Ramos (cell line): Measurements from ENCODE around the gene FBXO17.

Experiments used
- in situ Hi-C: fragments of 300-500 bp; cut with MboI; formaldehyde crosslinking; loops from one replicate; pipeline ENCODE4 v1.14.3; 2022; ENCODE audit warnings: low sequenced_read_pairs; ENCODE audit not compliant: unreplicated experiment

FBXO17 gene

GRCh38 chr19:38945562-38946228, 29.8 kb downstream of the FBXO17 start:
- in situ Hi-C loops: loop anchor here (25.0 kb wide), 2 partner anchors 408 to 533 kb away; partner anchors contain the start of gene FAM98C

GRCh38 chr19:38944981-38945506, 30.5 kb downstream of the FBXO17 start:
- in situ Hi-C loops: loop anchor here (25.0 kb wide), 2 partner anchors 408 to 533 kb away; partner anchors contain the start of gene FAM98C

- in situ Hi-C loops: loop anchor here (25.0 kb wide), 2 partner anchors 405 to 530 kb away; partner anchors contain the start of gene FAM98C
Measured at GRCh38 chr19:38942471-38943181, 32.9 kb downstream of the FBXO17 start.

- in situ Hi-C loops: loop anchor here (25.0 kb wide), 2 partner anchors 405 to 530 kb away; partner anchors contain the start of gene FAM98C
Measured at GRCh38 chr19:38941979-38942378, 33.6 kb downstream of the FBXO17 start.

GRCh38 chr19:38941466-38941865, 34.1 kb downstream of the FBXO17 start:
- in situ Hi-C loops: loop anchor here (25.0 kb wide), 2 partner anchors 404 to 529 kb away; partner anchors contain the start of gene FAM98C

GRCh38 chr19:38939957-38940356, 35.6 kb downstream of the FBXO17 start:
- in situ Hi-C loops: loop anchor here (25.0 kb wide), 2 partner anchors 403 to 528 kb away; partner anchors contain the start of gene FAM98C

- in situ Hi-C loops: loop anchor here (25.0 kb wide), 2 partner anchors 396 to 521 kb away; partner anchors contain the start of gene FAM98C
Measured at GRCh38 chr19:38933544-38933943, 42.0 kb downstream of the FBXO17 start.

- in situ Hi-C loops: loop anchor here (25.0 kb wide), 2 partner anchors 395 to 520 kb away; partner anchors contain the start of gene FAM98C
Measured at GRCh38 chr19:38932425-38933179, 42.9 kb downstream of the FBXO17 start.

- in situ Hi-C loops: loop anchor here (25.0 kb wide), 2 partner anchors 394 to 519 kb away; partner anchors contain the start of gene FAM98C
Measured at GRCh38 chr19:38931521-38931793, 44.1 kb downstream of the FBXO17 start.

- in situ Hi-C loops: loop anchor here (25.0 kb wide), 2 partner anchors 394 to 519 kb away; partner anchors contain the start of gene FAM98C
Measured at GRCh38 chr19:38930776-38931520, 44.6 kb downstream of the FBXO17 start, which contains the start of gene MRPS12. Gene MRPS12, plus strand, starts transcription at chr19:38930944. Its CDS starts 351 bp downstream, at chr19:38931295.

- in situ Hi-C loops: loop anchor here (25.0 kb wide), 2 partner anchors 393 to 518 kb away; partner anchors contain the start of gene FAM98C
Measured at GRCh38 chr19:38929929-38930775, 45.4 kb downstream of the FBXO17 start, which contains the start of gene SARS2. Gene SARS2, minus strand, starts transcription at chr19:38930763. Its CDS starts 27 bp downstream, at chr19:38930736.

GRCh38 chr19:38928391-38929001, 47.0 kb downstream of the FBXO17 start:
- in situ Hi-C loops: loop anchor here (25.0 kb wide), 2 partner anchors 391 to 516 kb away; partner anchors contain the start of gene FAM98C

GRCh38 chr19:38924388-38924787, 51.2 kb downstream of the FBXO17 start:
- in situ Hi-C loops: no loop called here

- in situ Hi-C loops: no loop called here
Measured at GRCh38 chr19:38922482-38922881, 53.1 kb downstream of the FBXO17 start.

GRCh38 chr19:38921420-38922274, 53.9 kb downstream of the FBXO17 start:
- in situ Hi-C loops: no loop called here

GRCh38 chr19:38920602-38921419, 54.7 kb downstream of the FBXO17 start:
- in situ Hi-C loops: no loop called here
